CD14-positive monocyte (primary cell): ENCODE results near the gene TDRKH. TPM values are rescaled to one million over a fixed set of nuclear protein-coding genes. Genes with fewer than 3 reads are reported as not detected.

Experiments used
- DNase-seq, 3 donors: peaks; one replicate each; pipeline ENCODE4 v3.0.0-alpha.2; 2011 to 2022
- H2AFZ ChIP-seq: 2 replicates; pipeline ENCODE4 v1.6.0; 2012; ENCODE audit warnings: mild to moderate bottlenecking, low read depth, low read length, inconsistent platforms; ENCODE audit not compliant: insufficient read depth, poor library complexity, severe bottlenecking
- H3K27ac ChIP-seq, 2 donors: 1 replicate in 1 of 2; 2 replicates in 1 of 2; pipeline ENCODE4 v1.5.1; 2012 to 2013; ENCODE audit warnings: low read length in 2 of 2, control low read depth in 1 of 2, inconsistent platforms in 1 of 2, low read depth in 1 of 2, mild to moderate bottlenecking in 1 of 2
- H3K27me3 ChIP-seq, 2 donors: one replicate each; pipeline versions ENCODE4 v1.6.0 to v1.6.1; 2011 to 2013; ENCODE audit warnings: low read length in 2 of 2; ENCODE audit not compliant: control insufficient read depth in 2 of 2, insufficient read depth in 2 of 2
- H3K36me3 ChIP-seq, 2 donors: replicated peaks in 1 of 2; 1 replicate in 1 of 2; 2 replicates in 1 of 2; pipeline versions ENCODE4 v1.5.1 to v1.6.1; 2012 to 2013; ENCODE audit warnings: low read length in 2 of 2, control low read depth in 1 of 2, inconsistent platforms in 1 of 2, mild to moderate bottlenecking in 1 of 2; ENCODE audit not compliant: insufficient read depth in 2 of 2, control insufficient read depth in 1 of 2
- H3K4me1 ChIP-seq, 2 donors: 1 replicate in 1 of 2; 2 replicates in 1 of 2; pipeline versions ENCODE4 v1.5.1 to v1.6.1; 2012 to 2013; ENCODE audit warnings: low read length in 2 of 2, control low read depth in 1 of 2, inconsistent platforms in 1 of 2, mild to moderate bottlenecking in 1 of 2, moderate library complexity in 1 of 2; ENCODE audit not compliant: insufficient read depth in 2 of 2, control insufficient read depth in 1 of 2
- H3K4me2 ChIP-seq: replicated peaks from 2 replicates; pipeline ENCODE3; 2012; ENCODE audit warnings: low read length, moderate library complexity, mild to moderate bottlenecking; ENCODE audit not compliant: poor library complexity, severe bottlenecking; ENCODE audit errors: extremely low read depth
- H3K4me3 ChIP-seq, 3 experiments: fragments of 200-600 bp in 1 of 3; sonication (generic) in 1 of 3; replicated peaks in 1 of 3; 1 replicate in 2 of 3; 2 replicates in 1 of 3; pipeline ENCODE4 v1.5.1; 2011 to 2013; ENCODE audit warnings: low read length in 3 of 3, mild to moderate bottlenecking in 3 of 3, control low read depth in 2 of 3, low read depth in 2 of 3, inconsistent platforms in 1 of 3, moderate library complexity in 1 of 3
- H3K79me2 ChIP-seq: 2 replicates; pipeline ENCODE4 v1.6.0; 2012; ENCODE audit warnings: mild to moderate bottlenecking, control low read depth, inconsistent platforms, low read length, moderate library complexity; ENCODE audit not compliant: insufficient read depth
- H3K9ac ChIP-seq: 2 replicates; pipeline ENCODE4 v1.6.0; 2017; ENCODE audit warnings: low read length, mild to moderate bottlenecking; ENCODE audit not compliant: insufficient read depth, poor library complexity, severe bottlenecking
- H3K9me3 ChIP-seq, 2 donors: replicated peaks in 1 of 2; 1 replicate in 1 of 2; 2 replicates in 1 of 2; pipeline versions ENCODE4 v1.5.1 to v1.6.1; 2012 to 2013; ENCODE audit warnings: low read length in 2 of 2, control low read depth in 1 of 2; ENCODE audit not compliant: control insufficient read depth in 1 of 2, insufficient read depth in 1 of 2
- H4K20me1 ChIP-seq: 2 replicates; pipeline ENCODE4 v1.6.0; 2012; ENCODE audit warnings: mild to moderate bottlenecking, low read length, control low read depth, moderate library complexity; ENCODE audit not compliant: insufficient read depth
- H3K27ac Mint-ChIP-seq, 7 donors: one replicate each; pipeline ENCODE4 v1.8.0; 2020; ENCODE audit warnings: mild to moderate bottlenecking in 7 of 7, mixed read lengths in 7 of 7, moderate library complexity in 6 of 7, inconsistent platforms in 2 of 7
- H3K27me3 Mint-ChIP-seq, 3 donors: one replicate each; pipeline ENCODE4 v1.8.0; 2021 to 2022; ENCODE audit warnings: low read depth in 3 of 3, mild to moderate bottlenecking in 3 of 3, mixed read lengths in 3 of 3, moderate library complexity in 3 of 3, inconsistent platforms in 1 of 3
- H3K36me3 Mint-ChIP-seq, 2 donors: one replicate each; pipeline ENCODE4 v1.8.0; 2020; ENCODE audit warnings: mixed read lengths in 2 of 2, inconsistent platforms in 1 of 2, mild to moderate bottlenecking in 1 of 2
- H3K4me1 Mint-ChIP-seq: one replicate; pipeline ENCODE4 v1.8.0; 2020; ENCODE audit warnings: mild to moderate bottlenecking, mixed read lengths
- H3K4me3 Mint-ChIP-seq, 2 donors: one replicate each; pipeline ENCODE4 v1.8.0; 2020; ENCODE audit warnings: mild to moderate bottlenecking in 2 of 2, mixed read lengths in 2 of 2, moderate library complexity in 1 of 2
- H3K9me3 Mint-ChIP-seq, 7 donors: one replicate each; pipeline ENCODE4 v1.8.0; 2020 to 2022; ENCODE audit warnings: mixed read lengths in 7 of 7, mild to moderate bottlenecking in 6 of 7, moderate library complexity in 6 of 7, inconsistent platforms in 2 of 7
- WGBS: methylation state at CpG from one replicate; pipeline ENCODE4 v1.1.5; 2013; ENCODE audit warnings: missing lambda C conversion rate; ENCODE audit not compliant: insufficient coverage; 5-methylcytosine and 5-hydroxymethylcytosine counted together
- intact Hi-C, 2 donors: fragments of 100-400 bp; cut with micrococcal nuclease; formaldehyde crosslinking; loops; one replicate each; pipeline versions ENCODE4 v1.15.0 to v1.15.1; 2023
- polyA plus RNA-seq, 3 donors: library from polyadenylated mRNA; depleted of rRNA in 1 of 3; unstranded in 2 of 3; stranded (reverse) in 1 of 3; fragments of 300-500 nt in 2 of 3; fragments of >200 nt in 1 of 3; fragmentation: Illumina TruSeq in 2 of 3; gene quantifications; 1 replicate in 2 of 3; 2 replicates in 1 of 3; pipeline ENCODE4 v1.2.3, GENCODE V29; 2012 to 2021
- TF ChIP-seq, protein P1 (sequence below): fragments of 200-600 bp; IDR thresholded peaks from one replicate; pipeline ENCODE4 v1.8.0; 2022; ENCODE audit warnings: antibody characterized with exemption, mild to moderate bottlenecking

The TDRKH gene
- polyA plus RNA-seq, 3 donors, result 0.72 to 1.6 (median 1.1) TPM

DNA sequence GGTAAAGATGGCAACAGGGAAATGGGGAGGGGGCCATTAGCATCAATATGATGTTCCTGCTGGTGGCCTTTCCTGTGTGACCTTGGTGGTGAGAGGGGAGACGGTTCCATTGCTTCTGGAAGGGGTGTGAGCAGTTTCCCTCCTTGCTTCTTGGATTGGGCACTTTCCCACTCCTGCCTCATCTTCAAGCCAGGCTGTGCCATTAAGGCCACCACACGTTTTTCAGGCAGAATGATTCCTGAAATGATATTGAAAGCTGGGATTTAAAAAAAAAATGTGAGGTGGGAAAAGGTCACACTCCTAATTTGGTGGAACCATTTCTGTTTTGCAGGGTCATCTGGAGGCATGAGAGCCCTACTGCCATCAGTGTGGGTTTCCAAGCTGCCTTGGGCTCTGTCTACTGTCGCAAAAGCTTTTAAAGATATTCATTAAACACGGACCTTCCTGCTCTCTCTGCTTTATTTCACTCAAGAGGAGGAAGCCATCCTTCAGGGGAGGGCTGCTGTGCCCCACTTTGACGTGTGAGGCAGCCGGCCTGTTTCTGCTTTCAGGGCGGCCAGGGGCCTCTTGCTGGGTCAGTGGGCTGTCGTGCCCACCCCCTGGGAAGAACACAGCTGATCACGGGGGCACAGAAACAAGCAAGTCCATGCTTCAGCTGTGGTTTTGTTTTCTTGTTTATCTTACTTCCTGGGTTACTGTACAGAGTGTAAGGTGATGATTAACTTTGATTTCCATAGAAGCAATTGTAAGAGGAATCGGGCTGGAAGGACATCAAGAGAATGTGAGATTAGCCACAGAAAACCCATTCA, 60.9 kb downstream of the TDRKH start:
- Histone ChIP-seq H3K4me1 (no peaks in the 10 kb centered on the region), H3K79me2 (no peaks in the 10 kb centered on the region), H3K4me2 (no peak overlapping the region), H4K20me1 (no peaks in the 10 kb centered on the region), H3K27ac (no peak overlapping the region), H3K9ac (no peak overlapping the region), H3K27me3 (peaks cover 1 to 2% of the 10 kb centered on the region in 2 donors), H3K9me3 (no peaks in the 10 kb centered on the region), H2AFZ (no peak overlapping the region), H3K36me3 (no peaks in the 10 kb centered on the region), H3K4me3 (no peak overlapping the region)
- H3K9me3 Mint-ChIP-seq, result no peaks in the 10 kb centered on the region
- intact Hi-C loops, result no loop called here
- H3K4me1 Mint-ChIP-seq, result no peaks in the 10 kb centered on the region
- no peak for DNase-seq
- H3K27me3 Mint-ChIP-seq, result peaks cover 20 to 30% (median 30%) of the 10 kb centered on the region in 3 donors
- no peak overlapping the region for H3K4me3 Mint-ChIP-seq
- no peaks in the 10 kb centered on the region for H3K36me3 Mint-ChIP-seq
- TF ChIP-seq, protein P1, sequence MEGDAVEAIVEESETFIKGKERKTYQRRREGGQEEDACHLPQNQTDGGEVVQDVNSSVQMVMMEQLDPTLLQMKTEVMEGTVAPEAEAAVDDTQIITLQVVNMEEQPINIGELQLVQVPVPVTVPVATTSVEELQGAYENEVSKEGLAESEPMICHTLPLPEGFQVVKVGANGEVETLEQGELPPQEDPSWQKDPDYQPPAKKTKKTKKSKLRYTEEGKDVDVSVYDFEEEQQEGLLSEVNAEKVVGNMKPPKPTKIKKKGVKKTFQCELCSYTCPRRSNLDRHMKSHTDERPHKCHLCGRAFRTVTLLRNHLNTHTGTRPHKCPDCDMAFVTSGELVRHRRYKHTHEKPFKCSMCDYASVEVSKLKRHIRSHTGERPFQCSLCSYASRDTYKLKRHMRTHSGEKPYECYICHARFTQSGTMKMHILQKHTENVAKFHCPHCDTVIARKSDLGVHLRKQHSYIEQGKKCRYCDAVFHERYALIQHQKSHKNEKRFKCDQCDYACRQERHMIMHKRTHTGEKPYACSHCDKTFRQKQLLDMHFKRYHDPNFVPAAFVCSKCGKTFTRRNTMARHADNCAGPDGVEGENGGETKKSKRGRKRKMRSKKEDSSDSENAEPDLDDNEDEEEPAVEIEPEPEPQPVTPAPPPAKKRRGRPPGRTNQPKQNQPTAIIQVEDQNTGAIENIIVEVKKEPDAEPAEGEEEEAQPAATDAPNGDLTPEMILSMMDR, result no peak
- H3K27ac Mint-ChIP-seq, result peak overlapping the region in 1 of 7 donors; percentile 52
- WGBS, result 92% methylated on average over 6 of the region's 10 CpGs

DNA sequence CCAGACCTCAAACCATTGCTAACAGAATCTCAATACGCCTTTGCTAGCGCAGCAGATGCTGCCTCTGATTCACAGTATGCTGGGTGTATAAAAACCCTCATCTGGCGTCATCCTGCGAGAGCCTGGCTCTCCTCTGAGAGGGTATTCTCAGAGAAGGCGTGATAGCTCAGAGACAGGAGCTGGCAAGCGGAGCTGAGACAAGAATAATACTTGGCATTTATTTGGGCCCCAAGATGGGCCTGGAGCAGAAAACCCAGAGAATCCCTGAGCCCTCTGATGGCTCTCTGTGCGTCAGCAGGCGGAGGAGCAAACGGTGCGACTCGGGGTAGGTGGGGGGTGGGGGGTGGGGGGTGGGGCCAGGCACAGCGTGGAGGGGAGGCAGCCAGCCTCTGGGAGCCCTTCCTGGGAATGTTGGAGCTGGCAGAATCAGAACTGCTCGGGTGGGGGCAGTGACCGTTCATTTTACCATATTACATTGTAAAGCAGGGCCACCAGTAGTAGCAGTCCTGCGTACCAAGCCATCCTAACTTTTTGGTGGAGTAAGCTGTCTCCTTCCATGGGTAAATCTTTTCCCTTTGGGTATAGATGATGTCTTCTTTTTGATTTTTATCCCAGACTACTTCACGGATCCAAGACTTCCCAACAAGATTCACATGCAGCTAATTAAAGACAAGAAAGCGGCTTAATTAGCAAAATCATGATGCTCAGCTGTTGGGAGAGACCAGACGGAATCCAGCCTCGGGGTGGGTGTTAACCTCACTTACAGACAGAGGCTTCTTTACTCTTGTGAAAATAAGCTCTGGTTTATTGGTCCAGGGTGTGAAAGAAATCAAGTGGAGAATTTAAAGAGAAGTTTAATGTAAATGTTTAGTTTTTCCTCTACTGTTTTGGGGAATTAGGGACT, 61.9 kb downstream of the TDRKH start:
- no peak for DNase-seq
- no peaks in the 10 kb centered on the region for H3K79me2 ChIP-seq
- Mint-ChIP-seq H3K4me3 (no peak overlapping the region), H3K4me1 (no peaks in the 10 kb centered on the region), H3K27me3 (peaks cover 24 to 39% (median 38%) of the 10 kb centered on the region in 3 donors), H3K9me3 (no peaks in the 10 kb centered on the region), H3K27ac (no peak overlapping the region), H3K36me3 (no peaks in the 10 kb centered on the region)
- no peaks in the 10 kb centered on the region for H3K9me3 ChIP-seq
- no peak overlapping the region for H3K27ac ChIP-seq
- H4K20me1 ChIP-seq, result no peaks in the 10 kb centered on the region
- intact Hi-C loops, result no loop called here
- 85% methylated on average over 5 of the region's 19 CpGs for WGBS
- TF ChIP-seq, protein P1, result no peak
- H3K4me1 ChIP-seq, result no peaks in the 10 kb centered on the region
- H3K36me3 ChIP-seq, result no peaks in the 10 kb centered on the region
- H3K27me3 ChIP-seq, result peaks cover 10% of the 10 kb centered on the region in 2 donors
- H3K4me2 ChIP-seq, result no peak overlapping the region
- no peak overlapping the region for H2AFZ ChIP-seq
- H3K9ac ChIP-seq, result no peak overlapping the region
- no peak overlapping the region for H3K4me3 ChIP-seq
